SK-N-SH (cell line): ENCODE data around the gene LDLR. TPM values are rescaled to one million over a fixed set of nuclear protein-coding genes. Genes with fewer than 3 reads are reported as not detected.

Experiments used
- CTCF ChIA-PET: fragments of 300-600, 350-600 bp; formaldehyde crosslinking; extraction: SDS; loops from one replicate; lab custom pipeline; 2021; lab: Yijun Ruan, JAX
- POLR2A ChIA-PET: fragments of 350-600 bp; sonication (Branson Sonifier 250); formaldehyde crosslinking; extraction: SDS; loops from one replicate; lab custom pipeline; 2020; ENCODE audit warnings: antibody characterized with exemption, inconsistent platforms; lab: Yijun Ruan, JAX
- DNase-seq: peaks from one replicate; pipeline ENCODE4 v3.0.0; 2012
- H2AFZ ChIP-seq: fragments of 200-600 bp; sonication (generic); 2 replicates; pipeline ENCODE4 v1.8.1; 2016; ENCODE audit warnings: antibody characterized with exemption, mild to moderate bottlenecking, low read depth
- H3F3A ChIP-seq: fragments of 200-600 bp; sonication (generic); replicated peaks from 2 replicates; pipeline ENCODE3; 2016; ENCODE audit warnings: antibody characterized with exemption, mild to moderate bottlenecking; ENCODE audit not compliant: insufficient read depth
- H3K27ac ChIP-seq, 2 experiments: fragments of 200-500 bp in 1 of 2; fragments of 200-600 bp in 1 of 2; sonication (Bioruptor generic) in 1 of 2; sonication (generic), shearing (Covaris generic) in 1 of 2; 2 replicates each; pipeline versions ENCODE4 v1.5.1 to v1.6.1; 2014 to 2016; ENCODE audit warnings: low read depth in 2 of 2, inconsistent platforms in 1 of 2, low read length in 1 of 2, mild to moderate bottlenecking in 1 of 2, mixed read lengths in 1 of 2
- H3K27me3 ChIP-seq: fragments of 200-600 bp; sonication (generic), shearing (Covaris generic); 2 replicates; pipeline ENCODE4 v1.6.1; 2016; ENCODE audit warnings: mixed run types; ENCODE audit not compliant: insufficient read depth
- H3K36me3 ChIP-seq, 2 experiments: fragments of 200-500 bp in 1 of 2; fragments of 200-600 bp in 1 of 2; sonication (Bioruptor generic) in 1 of 2; sonication (generic) in 1 of 2; replicated peaks in 1 of 2; 2 replicates each; pipeline versions ENCODE3 to v1.5.1; 2014 to 2016; ENCODE audit warnings: low read length in 1 of 2, mild to moderate bottlenecking in 1 of 2; ENCODE audit not compliant: insufficient read depth in 2 of 2, control insufficient read depth in 1 of 2
- H3K4me1 ChIP-seq, 2 experiments: fragments of 200-500 bp in 1 of 2; fragments of 200-600 bp in 1 of 2; sonication (Bioruptor generic) in 1 of 2; sonication (generic), shearing (Covaris generic) in 1 of 2; 2 replicates each; pipeline versions ENCODE4 v1.5.1 to v1.6.1; 2014 to 2016; ENCODE audit warnings: low read depth in 1 of 2, low read length in 1 of 2, mixed run types in 1 of 2; ENCODE audit not compliant: insufficient read depth in 2 of 2, control insufficient read depth in 1 of 2
- H3K4me2 ChIP-seq: fragments of 200-600 bp; sonication (generic), shearing (Covaris generic); 2 replicates; pipeline ENCODE4 v1.6.1; 2017; ENCODE audit warnings: mixed run types
- H3K4me3 ChIP-seq, 2 experiments: fragments of 200-500 bp in 1 of 2; fragments of 200-600 bp in 1 of 2; sonication (Bioruptor generic) in 1 of 2; sonication (generic), shearing (Covaris generic) in 1 of 2; 2 replicates each; pipeline versions ENCODE4 v1.5.1 to v1.8.1; 2014 to 2016; ENCODE audit warnings: low read depth in 2 of 2, inconsistent platforms in 1 of 2, low read length in 1 of 2, mild to moderate bottlenecking in 1 of 2, mixed read lengths in 1 of 2, moderate library complexity in 1 of 2
- H3K79me2 ChIP-seq: fragments of 200-600 bp; sonication (generic); 2 replicates; pipeline ENCODE4 v1.8.1; 2017; ENCODE audit warnings: mild to moderate bottlenecking; ENCODE audit not compliant: insufficient read depth
- H3K9ac ChIP-seq: fragments of 200-600 bp; sonication (generic); 2 replicates; pipeline ENCODE4 v1.6.1; 2017; ENCODE audit warnings: mixed run types
- H3K9me2 ChIP-seq: fragments of 200-600 bp; sonication (generic); 2 replicates; pipeline ENCODE4 v1.6.1; 2017; ENCODE audit warnings: mixed run types
- H3K9me3 ChIP-seq: fragments of 200-600 bp; sonication (generic); 2 replicates; pipeline ENCODE4 v1.6.1; 2017; ENCODE audit warnings: mixed run types, mild to moderate bottlenecking, moderate library complexity
- H4K20me1 ChIP-seq: fragments of 200-600 bp; sonication (generic); 2 replicates; pipeline ENCODE4 v1.6.1; 2017; ENCODE audit warnings: mild to moderate bottlenecking, mixed run types; ENCODE audit not compliant: insufficient read depth
- EP300 ChIP-seq, 2 experiments: IDR thresholded peaks; 2 replicates each; pipeline versions ENCODE4 v1.4.0 to v1.6.1; 2012; ENCODE audit warnings: borderline replicate concordance in 1 of 2, low read depth in 1 of 2, low read length in 1 of 2
- GABPA ChIP-seq: IDR thresholded peaks from 2 replicates; pipeline ENCODE4 v1.4.0; 2012; ENCODE audit warnings: low read depth, mild to moderate bottlenecking
- MEF2A ChIP-seq: IDR thresholded peaks from 2 replicates; pipeline ENCODE4 v1.4.0; 2012; ENCODE audit warnings: low read depth, borderline replicate concordance
- NFIC ChIP-seq: IDR thresholded peaks from 2 replicates; pipeline ENCODE4 v1.4.0; 2012; ENCODE audit warnings: borderline replicate concordance
- RCOR1 ChIP-seq: fragments of 150-350 bp; IDR thresholded peaks from 2 replicates; pipeline ENCODE4 v1.6.1; 2017; ENCODE audit warnings: antibody characterized with exemption, low read length
- RFX5 ChIP-seq: IDR thresholded peaks from 2 replicates; pipeline ENCODE4 v1.6.1; 2012; ENCODE audit warnings: mild to moderate bottlenecking, improper control_type of control experiment, low read length
- SMC3 ChIP-seq: IDR thresholded peaks from 2 replicates; pipeline ENCODE4 v1.6.1; 2012; ENCODE audit warnings: low read depth, low read length, improper control_type of control experiment
- TAF1 ChIP-seq: IDR thresholded peaks from 2 replicates; pipeline ENCODE4 v1.6.1; 2012; ENCODE audit warnings: low read depth, mild to moderate bottlenecking, low read length, moderate library complexity, borderline replicate concordance
- WGBS: methylation state at CpG from one replicate; pipeline ENCODE4 v1.1.6; 2017; ENCODE audit warnings: low lambda C conversion rate; 5-methylcytosine and 5-hydroxymethylcytosine counted together
- polyA plus RNA-seq, 3 experiments: library from polyadenylated mRNA; depleted of rRNA; stranded (reverse); fragments of >200 nt; gene quantifications; 2 replicates each; pipeline ENCODE4 v1.2.3, GENCODE V29; 2012
- TF ChIP-seq, protein P1 (sequence below): IDR thresholded peaks from 2 replicates; pipeline ENCODE4 v1.4.0; 2012; ENCODE audit warnings: low read depth, borderline replicate concordance
- TF ChIP-seq, protein P2 (sequence below): fragments of 200-600 bp; sonication (generic); IDR thresholded peaks from 2 replicates; pipeline ENCODE4 v1.6.1; 2017; ENCODE audit warnings: antibody characterized with exemption, mild to moderate bottlenecking, moderate library complexity

Gene LDLR
- polyA plus RNA-seq, 1 of the 3 experiments (the other 2 are of a cell fraction): 25.1 TPM

DNA sequence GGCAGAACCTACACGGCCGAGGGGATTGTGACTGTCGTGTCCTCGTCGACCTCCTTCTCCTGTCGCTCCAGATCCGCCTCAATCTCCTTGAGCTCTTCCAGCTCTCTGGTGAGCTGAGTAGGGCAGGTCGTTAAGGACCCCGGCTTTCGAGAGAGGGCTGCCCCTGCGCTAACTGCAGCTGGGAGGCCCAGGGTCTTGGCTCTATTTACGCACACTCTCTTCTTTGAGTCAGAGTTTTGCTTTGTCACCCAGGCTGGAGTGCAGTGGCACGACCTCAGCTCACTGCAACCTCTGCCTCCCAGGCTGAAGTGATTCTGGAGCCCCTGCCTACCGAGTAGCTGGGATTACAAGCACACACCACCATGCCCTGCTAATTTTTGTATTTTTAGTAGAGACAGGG lies 58.7 kb downstream of the LDLR start:
- ChIA-PET POLR2A (no interaction called here), CTCF (interaction anchor here (1.0 kb wide), 1 partner anchor 335 kb away, joined by 3 read pairs; no protein-coding TSS in a partner anchor)
- Histone ChIP-seq H3K4me2 (no peak overlapping the region), H3K9ac (no peak overlapping the region), H3K79me2 (peaks cover 47% of the 10 kb centered on the region), H3K4me1 (peaks cover 5 to 17% of the 10 kb centered on the region in 2 experiments; a peak in 3 of 4 replicates), H3K9me3 (no peaks in the 10 kb centered on the region), H2AFZ (no peak overlapping the region), H4K20me1 (no peaks in the 10 kb centered on the region), H3K4me3 (no peak overlapping the region), H3K27me3 (no peaks in the 10 kb centered on the region), H3F3A (peaks cover 30% of the 10 kb centered on the region), H3K27ac (no peak overlapping the region), H3K9me2 (no peaks in the 10 kb centered on the region), H3K36me3 (peaks cover 0 to 4% of the 10 kb centered on the region in 2 experiments)
- TF ChIP-seq SMC3 (no peak), RFX5 (no peak), EP300 (IDR thresholded peaks at IDR 0.05; ENCODE audit: borderline replicate concordance in 1 of 2, low read depth in 1 of 2, low read length in 1 of 2) (no peak), MEF2A (no peak), TAF1 (no peak), RCOR1 (no peak), GABPA (no peak)
- TF ChIP-seq, protein P1, sequence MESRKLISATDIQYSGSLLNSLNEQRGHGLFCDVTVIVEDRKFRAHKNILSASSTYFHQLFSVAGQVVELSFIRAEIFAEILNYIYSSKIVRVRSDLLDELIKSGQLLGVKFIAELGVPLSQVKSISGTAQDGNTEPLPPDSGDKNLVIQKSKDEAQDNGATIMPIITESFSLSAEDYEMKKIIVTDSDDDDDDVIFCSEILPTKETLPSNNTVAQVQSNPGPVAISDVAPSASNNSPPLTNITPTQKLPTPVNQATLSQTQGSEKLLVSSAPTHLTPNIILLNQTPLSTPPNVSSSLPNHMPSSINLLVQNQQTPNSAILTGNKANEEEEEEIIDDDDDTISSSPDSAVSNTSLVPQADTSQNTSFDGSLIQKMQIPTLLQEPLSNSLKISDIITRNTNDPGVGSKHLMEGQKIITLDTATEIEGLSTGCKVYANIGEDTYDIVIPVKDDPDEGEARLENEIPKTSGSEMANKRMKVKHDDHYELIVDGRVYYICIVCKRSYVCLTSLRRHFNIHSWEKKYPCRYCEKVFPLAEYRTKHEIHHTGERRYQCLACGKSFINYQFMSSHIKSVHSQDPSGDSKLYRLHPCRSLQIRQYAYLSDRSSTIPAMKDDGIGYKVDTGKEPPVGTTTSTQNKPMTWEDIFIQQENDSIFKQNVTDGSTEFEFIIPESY: no peak
- TF ChIP-seq, protein P2, sequence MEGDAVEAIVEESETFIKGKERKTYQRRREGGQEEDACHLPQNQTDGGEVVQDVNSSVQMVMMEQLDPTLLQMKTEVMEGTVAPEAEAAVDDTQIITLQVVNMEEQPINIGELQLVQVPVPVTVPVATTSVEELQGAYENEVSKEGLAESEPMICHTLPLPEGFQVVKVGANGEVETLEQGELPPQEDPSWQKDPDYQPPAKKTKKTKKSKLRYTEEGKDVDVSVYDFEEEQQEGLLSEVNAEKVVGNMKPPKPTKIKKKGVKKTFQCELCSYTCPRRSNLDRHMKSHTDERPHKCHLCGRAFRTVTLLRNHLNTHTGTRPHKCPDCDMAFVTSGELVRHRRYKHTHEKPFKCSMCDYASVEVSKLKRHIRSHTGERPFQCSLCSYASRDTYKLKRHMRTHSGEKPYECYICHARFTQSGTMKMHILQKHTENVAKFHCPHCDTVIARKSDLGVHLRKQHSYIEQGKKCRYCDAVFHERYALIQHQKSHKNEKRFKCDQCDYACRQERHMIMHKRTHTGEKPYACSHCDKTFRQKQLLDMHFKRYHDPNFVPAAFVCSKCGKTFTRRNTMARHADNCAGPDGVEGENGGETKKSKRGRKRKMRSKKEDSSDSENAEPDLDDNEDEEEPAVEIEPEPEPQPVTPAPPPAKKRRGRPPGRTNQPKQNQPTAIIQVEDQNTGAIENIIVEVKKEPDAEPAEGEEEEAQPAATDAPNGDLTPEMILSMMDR: no peak
- 95% methylated on average over 14 of the region's 14 CpGs for WGBS
- DNase-seq: no peak

DNA sequence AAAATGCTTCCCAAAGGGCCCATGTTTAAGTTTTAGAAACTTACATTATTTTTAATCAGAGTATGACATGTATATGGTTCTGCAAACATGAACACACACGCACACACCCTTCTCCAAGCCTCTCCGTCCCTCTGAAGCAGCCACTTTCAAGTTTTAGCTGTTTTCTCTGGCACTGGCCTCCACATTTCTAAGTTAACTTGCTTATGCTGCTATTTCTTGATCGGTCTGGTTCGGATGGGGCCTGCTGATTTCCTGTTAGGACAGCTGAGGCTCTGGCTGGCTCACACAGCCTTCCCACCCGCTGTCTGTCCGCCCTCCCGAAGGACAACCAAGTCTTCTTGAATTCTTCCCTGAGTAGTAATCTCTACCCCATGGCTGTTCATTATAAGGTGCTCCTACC lies 61.9 kb downstream of the LDLR start:
- H3K9me3 ChIP-seq: no peaks in the 10 kb centered on the region
- H3K27ac ChIP-seq: no peak overlapping the region
- no peak for TF ChIP-seq NFIC
- peaks cover 72% of the 10 kb centered on the region for H3K79me2 ChIP-seq
- H3K36me3 ChIP-seq: no peaks in the 10 kb centered on the region
- peaks cover 2 to 6% of the 10 kb centered on the region in 2 experiments; a peak in 1 of 4 replicates for H3K4me1 ChIP-seq
- no peak overlapping the region for H2AFZ ChIP-seq
- H3K4me3 ChIP-seq: no peak overlapping the region
- 93% methylated on average over 7 of the region's 7 CpGs for WGBS
- H3F3A ChIP-seq: peaks cover 12% of the 10 kb centered on the region
- CTCF ChIA-PET: interaction anchor here (1.4 to 2.3 kb wide), 3 partner anchors 13 to 25 kb away, joined by 3 to 7 read pairs (median 5); no protein-coding TSS in a partner anchor
- POLR2A ChIA-PET: no interaction called here
- no peak overlapping the region for H3K4me2 ChIP-seq
- no peaks in the 10 kb centered on the region for H3K9me2 ChIP-seq
- H3K27me3 ChIP-seq: no peaks in the 10 kb centered on the region
- H4K20me1 ChIP-seq: no peaks in the 10 kb centered on the region
- H3K9ac ChIP-seq: no peak overlapping the region
- no peak for DNase-seq
